HepG2 (cell line): Measurements from ENCODE around the gene HOXA13. TPM values are rescaled to one million over a fixed set of nuclear protein-coding genes. Genes with fewer than 3 reads are reported as not detected.

Experiments
- ATAC-seq: fragments of 200-7000 bp; cut with Tn5 transposase; 3 replicates; pipeline ENCODE4 v1.9.1; 2020; ENCODE audit warnings: mild to moderate bottlenecking, moderate library complexity
- BruUV-seq: library from RNA; stranded (reverse); fragments of 400-500 nt; replicated peaks from 2 replicates; lab custom pipeline; 2021; lab: Mats Ljungman, UMichigan
- CTCF ChIA-PET: fragments of 300-600 bp; formaldehyde crosslinking; extraction: SDS; loops from one replicate; lab custom pipeline; 2021; ENCODE audit warnings: low total read pairs, inconsistent platforms, low intra/inter-chr PET ratio; lab: Yijun Ruan, JAX
- POLR2A ChIA-PET: fragments of 350-600 bp; sonication (Branson Sonifier 250); formaldehyde crosslinking; loops from one replicate; lab custom pipeline; 2020; ENCODE audit warnings: antibody characterized with exemption, inconsistent platforms; lab: Yijun Ruan, JAX
- DNase-seq: peaks from one replicate; pipeline ENCODE4 v3.0.0-alpha.2; 2015; ENCODE audit warnings: low spot score
- FAIRE-seq: peaks from 3 replicates; lab custom pipeline; 2011; peaks lifted over from hg19 to GRCh38; lab: Jason Lieb, UNC
- H2AFZ ChIP-seq: one replicate; pipeline ENCODE4 v1.6.1; 2011; ENCODE audit warnings: low read length, inconsistent platforms
- H3K27ac ChIP-seq: fragments of 300-600 bp; 3 replicates; pipeline ENCODE4 v1.8.0; 2011; ENCODE audit warnings: mixed run types, mild to moderate bottlenecking, mixed read lengths, low read length, inconsistent platforms; ENCODE audit not compliant: insufficient read depth; ENCODE audit errors: extremely low read length
- H3K27me3 ChIP-seq, 2 experiments: fragments of 200-600 bp in 1 of 2; 2 replicates in 1 of 2; 3 replicates in 1 of 2; pipeline versions ENCODE4 v1.6.0 to v1.8.0; 2011; ENCODE audit warnings: low read length in 2 of 2, mild to moderate bottlenecking in 2 of 2, moderate library complexity in 2 of 2, inconsistent platforms in 1 of 2; ENCODE audit not compliant: insufficient read depth in 2 of 2, control insufficient read depth in 1 of 2
- H3K36me3 ChIP-seq, 2 experiments: fragments of 200-600 bp in 1 of 2; replicated peaks in 1 of 2; 2 replicates in 1 of 2; 3 replicates in 1 of 2; pipeline versions ENCODE4 v1.5.1 to v1.8.0; 2011; ENCODE audit warnings: low read length in 2 of 2, inconsistent platforms in 1 of 2; ENCODE audit not compliant: insufficient read depth in 2 of 2, control insufficient read depth in 1 of 2
- H3K4me1 ChIP-seq: 2 replicates; pipeline ENCODE4 v1.5.1; 2012; ENCODE audit warnings: low read length, inconsistent platforms; ENCODE audit not compliant: insufficient read depth
- H3K4me2 ChIP-seq: 2 replicates; pipeline ENCODE4 v1.6.0; 2011; ENCODE audit warnings: low read depth, low read length, inconsistent platforms
- H3K4me3 ChIP-seq, 3 experiments: fragments of 200-600 bp in 1 of 3; sonication (generic), shearing (Covaris generic) in 1 of 3; replicated peaks in 1 of 3; 2 replicates each; pipeline ENCODE4 v1.5.1; 2011 to 2016; ENCODE audit warnings: low read length in 3 of 3, inconsistent platforms in 2 of 3, low read depth in 2 of 3, mild to moderate bottlenecking in 2 of 3, control low read depth in 1 of 3, mixed read lengths in 1 of 3; ENCODE audit not compliant: insufficient read depth in 1 of 3
- H3K79me2 ChIP-seq: one replicate; pipeline ENCODE4 v1.6.1; 2011; ENCODE audit warnings: low read length, inconsistent platforms; ENCODE audit not compliant: insufficient read depth
- H3K9ac ChIP-seq: 2 replicates; pipeline ENCODE4 v1.6.0; 2011; ENCODE audit warnings: mild to moderate bottlenecking, low read depth, low read length, inconsistent platforms; ENCODE audit not compliant: insufficient read depth
- H3K9me3 ChIP-seq: 2 replicates; pipeline ENCODE4 v1.5.1; 2012; ENCODE audit warnings: mild to moderate bottlenecking, low read length
- H4K20me1 ChIP-seq: 2 replicates; pipeline ENCODE4 v1.6.0; 2011; ENCODE audit warnings: inconsistent platforms, mild to moderate bottlenecking, low read length, moderate library complexity; ENCODE audit not compliant: insufficient read depth
- HCFC1 ChIP-seq: fragments of 150-350 bp; IDR thresholded peaks from 2 replicates; pipeline ENCODE4 v1.6.1; 2014; ENCODE audit warnings: low read depth, low read length
- KDM4B ChIP-seq: sonication (generic); formaldehyde crosslinking; IDR thresholded peaks from 2 replicates; pipeline ENCODE4 v1.4.0; 2020; ENCODE audit warnings: missing genetic modification reagents
- TEAD2 ChIP-seq: sonication (generic); formaldehyde crosslinking; IDR thresholded peaks from 2 replicates; pipeline ENCODE4 v1.9.0; 2021; ENCODE audit warnings: missing genetic modification reagents
- ZHX2 ChIP-seq, 2 experiments: sonication (generic) in 1 of 2; formaldehyde crosslinking in 1 of 2; IDR thresholded peaks; 2 replicates each; pipeline versions ENCODE4 v1.6.1 to v1.9.0; 2014 to 2022; ENCODE audit warnings: antibody characterized with exemption in 1 of 2, borderline replicate concordance in 1 of 2, inconsistent platforms in 1 of 2, low read depth in 1 of 2, missing genetic modification reagents in 1 of 2
- WGBS: methylation state at CpG from one replicate; pipeline ENCODE4 v1.1.6; 2017; ENCODE audit warnings: low lambda C conversion rate; 5-methylcytosine and 5-hydroxymethylcytosine counted together
- in situ Hi-C: cut with HindIII; loops from 2 replicates; pipeline ENCODE4 v1.10.0; 2017; ENCODE audit warnings: low pct_unique_long_range_greater_than_20kb; ENCODE audit not compliant: extremely low pct_ligation_motif_present
- intact Hi-C: fragments of 100-400 bp; cut with micrococcal nuclease; formaldehyde crosslinking; loops from one replicate; pipeline ENCODE4 v1.10.0; 2022; ENCODE audit not compliant: unreplicated experiment
- polyA plus RNA-seq, 8 experiments: library from polyadenylated mRNA; depleted of rRNA in 3 of 8; stranded (reverse) in 7 of 8; unstranded in 1 of 8; fragments of >200 nt; fragmentation: Illumina TruSeq in 4 of 8; extraction: Trizol in 4 of 8; gene quantifications; 2 replicates each; pipeline versions ENCODE4 v1.2.1 to v1.2.3, GENCODE V29; 2011 to 2016; ENCODE audit warnings: low read depth in 4 of 8, missing spikeins in 1 of 8, mixed read lengths in 1 of 8; ENCODE audit not compliant: insufficient read depth in 1 of 8
- total RNA-seq, 5 experiments: library from RNA; depleted of rRNA; stranded (reverse); fragments of >200 nt; fragmentation: Illumina TruSeq; extraction: Trizol; gene quantifications; 2 replicates each; pipeline ENCODE4 v1.2.3, GENCODE V29; 2016; ENCODE audit warnings: low read depth in 1 of 5

HOXA13 gene
- total and polyA plus RNA-seq, 2 of the 13 experiments (the other 11 are each of a cell fraction or from before 2014, with no cell fraction given): 0.01 to 0.04 TPM

- Histone ChIP-seq H3K9ac (no peak overlapping the region), H3K9me3 (no peaks in the 10 kb centered on the region), H2AFZ (no peak overlapping the region), H4K20me1 (no peaks in the 10 kb centered on the region), H3K4me1 (peaks cover 22% of the 10 kb centered on the region), H3K27me3 (peaks cover 6 to 50% of the 10 kb centered on the region in 2 experiments), H3K36me3 (no peaks in the 10 kb centered on the region), H3K27ac (no peak overlapping the region), H3K4me2 (no peak overlapping the region), H3K79me2 (no peaks in the 10 kb centered on the region), H3K4me3 (no peak overlapping the region; a peak in 1 of 6 replicates)
- no TSS peak for BruUV-seq
- TF ChIP-seq KDM4B (CRISPR knock-in tag): no peak
- TF ChIP-seq TEAD2 (CRISPR knock-in tag): no peak
- TF ChIP-seq HCFC1: no peak
- TF ChIP-seq ZHX2 (IDR thresholded peaks at IDR 0.05; ENCODE audit: low read depth): no peak
- no peak for TF ChIP-seq ZHX2 (CRISPR knock-in tag; IDR thresholded peaks at IDR 0.05; ENCODE audit: borderline replicate concordance)
- FAIRE-seq (no peak), DNase-seq (no peak), ATAC-seq (no peak)
- CTCF ChIA-PET: no interaction called here
- POLR2A ChIA-PET: interaction anchor here (0.6 kb wide), 1 partner anchor 34 kb away, joined by 3 read pairs; no protein-coding TSS in a partner anchor
- in situ Hi-C loops (loop anchor here (5.0 to 25.0 kb wide), 2 partner anchors 790 to 1070 kb away; no protein-coding TSS in a partner anchor), intact Hi-C loops (no loop called here)
- WGBS: 80% methylated on average over 20 of the region's 30 CpGs
Observed at GRCh38 chr7:27156916-27157701, 42.8 kb downstream of the HOXA13 start.
